Testis (tissue), 3 donors: Measurements from ENCODE around the gene MYO1D. TPM values are rescaled to one million over a fixed set of nuclear protein-coding genes. Genes with fewer than 3 reads are reported as not detected.
A peak's percentile ranks its signal among the peaks of the same experiment; 100 is the strongest.

Source experiments
- DNase-seq: peaks from one replicate; pipeline ENCODE4 v3.0.0-alpha.2; 2019
- H3K27ac ChIP-seq, 2 donors: fragments of 200-600 bp; sonication (generic); one replicate each; pipeline ENCODE4 v1.5.1; 2019
- H3K27me3 ChIP-seq: fragments of 200-600 bp; sonication (generic); one replicate; pipeline ENCODE4 v1.5.1; 2019
- H3K36me3 ChIP-seq: fragments of 200-600 bp; sonication (generic); one replicate; pipeline ENCODE4 v1.5.1; 2017; ENCODE audit warnings: low read depth; ENCODE audit errors: missing control alignments
- H3K4me1 ChIP-seq: fragments of 200-600 bp; sonication (generic); one replicate; pipeline ENCODE4 v1.5.1; 2019
- H3K4me3 ChIP-seq, 2 donors: fragments of 200-600 bp; sonication (generic); one replicate each; pipeline ENCODE4 v1.5.1; 2017 to 2019
- H3K9me3 ChIP-seq: fragments of 200-600 bp; sonication (generic); one replicate; pipeline ENCODE4 v1.5.1; 2017
- POLR2A ChIP-seq: fragments of 450-650 bp; IDR thresholded peaks from one replicate; pipeline ENCODE4 v1.6.1; 2017; ENCODE audit warnings: antibody characterized with exemption, mild to moderate bottlenecking, moderate library complexity
- WGBS, 2 donors: methylation state at CpG; one replicate each; pipeline ENCODE4 v1.1.5; 2018; 5-methylcytosine and 5-hydroxymethylcytosine counted together
- intact Hi-C: fragments of 100-400 bp; cut with DNase I; formaldehyde crosslinking; loops from one replicate; pipeline ENCODE4 v1.15.1; 2023; ENCODE audit warnings: low total_unique reads
- polyA plus RNA-seq: library from polyadenylated mRNA; stranded (reverse); fragments of 350-450 nt; fragmentation: Illumina TruSeq; extraction: RNeasy Lipid Tissue Mini Kit (QIAGEN cat#74804); gene quantifications from one replicate; pipeline ENCODE4 v1.2.3, GENCODE V29; 2014; ENCODE audit warnings: low read depth, low replicate concordance; ENCODE audit not compliant: insufficient read depth
- total RNA-seq, 2 donors: library from RNA; depleted of rRNA; stranded (reverse); fragments of >200 nt; gene quantifications; one replicate each; pipeline ENCODE4 v1.2.3, GENCODE V29; 2016
- TF ChIP-seq, protein P1 (sequence below), 3 experiments: fragments of 450-650 bp in 2 of 3; fragments of 200-600 bp in 1 of 3; sonication (generic) in 1 of 3; IDR thresholded peaks; one replicate each; pipeline ENCODE4 v1.5.1; 2016 to 2019; ENCODE audit warnings: antibody characterized with exemption in 3 of 3, mild to moderate bottlenecking in 2 of 3, moderate library complexity in 1 of 3

Gene MYO1D
- total and polyA plus RNA-seq, 3 donors from 2014 or later: 29.5 to 34.1 (median 33.6) TPM

DNA sequence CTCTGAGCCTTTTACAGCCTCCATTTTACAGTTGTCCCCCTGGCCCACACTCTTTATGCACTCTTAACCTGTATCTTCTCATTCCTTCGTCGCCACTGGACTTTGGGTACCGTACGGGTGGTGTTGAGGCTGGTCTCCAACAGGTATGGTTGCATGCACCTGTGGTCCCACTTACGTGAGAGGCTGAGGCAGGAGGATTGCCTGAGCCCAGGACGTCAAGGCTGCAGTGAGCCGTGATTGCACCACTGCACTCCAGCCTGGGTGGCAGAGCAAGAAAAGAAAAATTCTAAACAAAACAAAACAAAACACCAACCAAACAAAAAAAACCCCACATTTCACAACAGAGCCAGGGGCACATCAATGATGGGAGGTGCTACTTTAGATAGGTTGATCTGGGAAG lies 36.7 kb upstream of the MYO1D start:
- Histone ChIP-seq H3K27ac (no peak overlapping the region), H3K36me3 (no peaks in the 10 kb centered on the region), H3K4me1 (peaks cover 3% of the 10 kb centered on the region), H3K9me3 (no peaks in the 10 kb centered on the region), H3K4me3 (no peak overlapping the region), H3K27me3 (no peaks in the 10 kb centered on the region)
- intact Hi-C loops: no loop called here
- TF ChIP-seq, protein P1, sequence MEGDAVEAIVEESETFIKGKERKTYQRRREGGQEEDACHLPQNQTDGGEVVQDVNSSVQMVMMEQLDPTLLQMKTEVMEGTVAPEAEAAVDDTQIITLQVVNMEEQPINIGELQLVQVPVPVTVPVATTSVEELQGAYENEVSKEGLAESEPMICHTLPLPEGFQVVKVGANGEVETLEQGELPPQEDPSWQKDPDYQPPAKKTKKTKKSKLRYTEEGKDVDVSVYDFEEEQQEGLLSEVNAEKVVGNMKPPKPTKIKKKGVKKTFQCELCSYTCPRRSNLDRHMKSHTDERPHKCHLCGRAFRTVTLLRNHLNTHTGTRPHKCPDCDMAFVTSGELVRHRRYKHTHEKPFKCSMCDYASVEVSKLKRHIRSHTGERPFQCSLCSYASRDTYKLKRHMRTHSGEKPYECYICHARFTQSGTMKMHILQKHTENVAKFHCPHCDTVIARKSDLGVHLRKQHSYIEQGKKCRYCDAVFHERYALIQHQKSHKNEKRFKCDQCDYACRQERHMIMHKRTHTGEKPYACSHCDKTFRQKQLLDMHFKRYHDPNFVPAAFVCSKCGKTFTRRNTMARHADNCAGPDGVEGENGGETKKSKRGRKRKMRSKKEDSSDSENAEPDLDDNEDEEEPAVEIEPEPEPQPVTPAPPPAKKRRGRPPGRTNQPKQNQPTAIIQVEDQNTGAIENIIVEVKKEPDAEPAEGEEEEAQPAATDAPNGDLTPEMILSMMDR (IDR thresholded peaks at IDR 0.05): no peak
- TF ChIP-seq POLR2A: no peak
- no peak for DNase-seq
- WGBS, 2 donors: 95 to 96% methylated on average over 7 of the region's 7 CpGs

- 35 to 41% methylated on average over 10 of the region's 10 CpGs for WGBS, 2 donors
- no peak overlapping the region for H3K27ac ChIP-seq
Measured at GRCh38 chr17:32912218-32912897, 35.4 kb upstream of the MYO1D start.

GRCh38 chr17:32910769-32911168 lies 33.8 kb upstream of the MYO1D start:
- Histone ChIP-seq H3K4me3 (no peak overlapping the region), H3K27ac (no peak overlapping the region), H3K36me3 (no peaks in the 10 kb centered on the region), H3K4me1 (peaks cover 3% of the 10 kb centered on the region), H3K27me3 (no peaks in the 10 kb centered on the region), H3K9me3 (no peaks in the 10 kb centered on the region)
- TF ChIP-seq POLR2A: no peak
- TF ChIP-seq, protein P1 (IDR thresholded peaks at IDR 0.05): no peak
- intact Hi-C loops: no loop called here
- 90 to 94% methylated on average over 3 of the region's 3 CpGs for WGBS, 2 donors
- no peak for DNase-seq

More at GRCh38 chr17:32912218-32912897, 35.4 kb upstream of the MYO1D start:
- Histone ChIP-seq H3K9me3 (no peaks in the 10 kb centered on the region), H3K4me1 (peaks cover 3% of the 10 kb centered on the region), H3K36me3 (no peaks in the 10 kb centered on the region), H3K4me3 (no peak overlapping the region), H3K27me3 (no peaks in the 10 kb centered on the region)
- peak; percentile 77 for DNase-seq
- intact Hi-C loops: no loop called here
- TF ChIP-seq, protein P1 (IDR thresholded peaks at IDR 0.05): no peak
- TF ChIP-seq POLR2A: no peak

DNA sequence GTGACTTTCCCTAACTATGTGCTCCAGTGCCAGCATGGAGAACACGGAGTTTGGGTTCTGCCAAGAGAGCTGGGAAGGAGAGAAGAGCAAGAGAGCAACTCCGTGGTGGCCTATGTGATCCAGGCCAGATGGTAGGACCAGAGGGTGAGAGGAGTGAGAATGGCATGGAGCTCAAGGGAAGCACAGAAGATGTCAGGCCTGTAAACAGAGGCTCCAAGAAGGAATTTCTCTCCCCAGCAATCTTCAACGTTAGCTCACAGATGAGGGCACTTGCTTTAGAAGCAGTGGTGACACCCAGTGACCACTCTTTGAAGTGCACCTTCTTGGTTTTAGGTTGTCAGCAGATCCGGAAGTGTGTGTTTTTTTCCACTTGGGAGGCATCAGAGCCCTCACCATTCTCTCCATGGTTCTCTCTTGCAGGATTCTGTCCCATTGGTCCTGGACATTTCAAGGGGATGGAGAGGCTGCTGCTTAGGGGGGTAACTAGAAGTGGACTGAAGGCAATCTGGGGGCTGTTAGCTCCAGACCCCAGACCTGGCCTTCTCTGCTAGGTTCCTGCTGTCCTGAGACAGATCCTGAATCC lies 33.0 kb upstream of the MYO1D start:
- H3K4me3 ChIP-seq: no peak overlapping the region
- no peak overlapping the region for H3K27ac ChIP-seq
- TF ChIP-seq, protein P1 (IDR thresholded peaks at IDR 0.05): peak; percentile 31 to 78 (median 66)
- no peak for TF ChIP-seq POLR2A
- peaks cover 3% of the 10 kb centered on the region for H3K4me1 ChIP-seq
- H3K36me3 ChIP-seq: no peaks in the 10 kb centered on the region
- 31 to 32% methylated on average over 4 of the region's 4 CpGs for WGBS, 2 donors
- intact Hi-C loops: no loop called here
- peak; percentile 88 for DNase-seq
- no peaks in the 10 kb centered on the region for H3K27me3 ChIP-seq
- H3K9me3 ChIP-seq: no peaks in the 10 kb centered on the region

DNA sequence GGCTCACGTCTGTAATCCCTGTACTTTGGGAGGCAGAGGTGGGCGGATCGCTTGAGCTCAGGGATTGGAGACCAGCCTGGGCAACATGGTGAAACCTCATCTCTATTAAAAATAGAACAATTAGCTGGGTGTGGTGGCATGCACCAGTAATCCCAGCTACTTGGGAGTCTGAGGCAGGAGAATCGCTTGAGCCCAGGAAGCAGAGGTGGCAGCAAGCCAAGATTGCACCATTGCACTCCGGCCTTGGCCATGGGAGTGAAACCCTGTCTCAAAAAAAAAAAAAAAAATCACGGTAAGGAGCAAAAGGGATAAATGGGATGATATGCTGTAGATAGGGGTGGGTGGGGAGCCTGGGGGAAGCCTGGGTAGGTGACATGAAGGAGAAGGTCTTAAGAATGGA lies 30.7 kb upstream of the MYO1D start:
- intact Hi-C loops: no loop called here

More for the DNA sequence above, 30.7 kb upstream of the MYO1D start:
- 80 to 83% methylated on average over 6 of the region's 6 CpGs for WGBS, 2 donors
- no peak overlapping the region for H3K27ac ChIP-seq
- no peaks in the 10 kb centered on the region for H3K27me3 ChIP-seq
- no peak for DNase-seq
- TF ChIP-seq POLR2A: no peak
- TF ChIP-seq, protein P1 (IDR thresholded peaks at IDR 0.05): no peak
- H3K36me3 ChIP-seq: no peaks in the 10 kb centered on the region
- peaks cover 3% of the 10 kb centered on the region for H3K4me1 ChIP-seq
- no peak overlapping the region for H3K4me3 ChIP-seq
- H3K9me3 ChIP-seq: no peaks in the 10 kb centered on the region
